Measurements from ENCODE around the gene PRXL2A.
"Not testable (repeated sequence)": the region's sequence is repeated elsewhere in the genome, so short reads cannot be mapped to it uniquely, and the experiment has no call there.

Gene PRXL2A

DNA sequence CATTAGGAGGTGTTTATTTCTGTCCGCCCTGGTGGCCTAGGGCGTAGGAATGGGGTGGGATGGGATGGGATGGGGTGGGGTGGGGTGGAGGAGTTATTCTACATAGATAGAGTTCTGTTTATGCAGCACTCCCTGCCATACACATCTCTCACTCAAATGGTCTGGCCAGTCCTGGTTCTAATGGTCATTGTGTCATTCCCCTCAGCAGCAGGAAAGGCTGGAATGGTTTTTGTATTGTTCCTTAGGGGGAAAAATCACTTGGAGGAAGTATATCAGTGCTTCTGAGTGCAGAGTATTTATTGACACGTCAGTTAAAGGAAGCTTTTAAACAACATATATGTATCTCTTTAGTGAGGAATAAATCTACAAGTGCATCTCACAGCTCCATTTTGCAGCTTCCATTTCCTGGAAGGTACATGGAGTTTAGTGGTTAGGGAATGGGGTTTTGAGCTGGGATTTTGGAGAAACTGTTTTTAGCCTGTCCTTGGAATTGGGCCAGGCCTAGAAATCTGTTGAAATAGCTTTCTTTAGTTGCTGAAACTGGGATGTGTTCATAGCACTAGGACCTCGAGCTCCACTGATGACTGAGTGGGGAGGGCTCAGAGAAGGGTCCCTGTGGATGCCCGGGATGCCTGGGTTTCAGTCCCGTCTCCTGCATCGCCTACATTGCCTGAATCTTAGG, 54.1 kb downstream of the PRXL2A start:
- no peak for DNase-seq (ENCODE audit: low read depth)

DNA sequence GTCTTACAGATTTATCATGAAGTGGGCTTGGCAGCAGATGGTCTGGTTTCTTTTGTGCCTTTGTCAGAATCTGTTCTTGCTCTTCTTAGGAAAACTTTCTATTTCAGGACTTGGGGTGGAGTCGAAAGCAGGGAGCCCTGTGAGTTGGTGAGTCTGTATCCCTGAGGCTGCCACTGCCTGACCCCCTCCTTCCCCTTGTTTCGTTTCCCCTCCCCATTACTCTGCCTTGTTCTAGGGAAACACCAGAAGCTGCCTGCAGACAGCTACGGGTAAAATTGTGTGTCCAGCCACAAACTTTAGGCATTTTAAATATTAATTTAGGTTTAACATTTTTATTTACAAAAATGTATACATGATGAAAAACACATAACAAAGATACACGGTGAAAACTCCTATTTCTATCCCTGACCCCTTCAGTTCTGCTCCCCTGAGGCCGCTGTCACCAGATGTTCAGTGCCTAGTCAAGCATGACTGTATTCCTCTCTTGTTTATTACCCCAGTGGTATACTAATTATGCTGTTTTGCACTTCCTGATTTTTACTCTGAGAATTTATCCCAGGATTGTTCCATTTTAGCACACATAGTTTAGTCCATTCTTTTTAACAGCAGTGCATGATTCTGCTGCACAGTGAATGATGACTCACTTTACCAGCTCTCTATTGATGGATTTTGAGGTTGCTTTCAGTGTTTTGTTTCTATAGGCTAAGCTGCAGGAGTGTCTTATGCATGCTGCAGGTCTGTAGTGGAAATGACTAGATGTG, 54.8 kb downstream of the PRXL2A start:
- no peak for DNase-seq (ENCODE audit: low read depth)

DNA sequence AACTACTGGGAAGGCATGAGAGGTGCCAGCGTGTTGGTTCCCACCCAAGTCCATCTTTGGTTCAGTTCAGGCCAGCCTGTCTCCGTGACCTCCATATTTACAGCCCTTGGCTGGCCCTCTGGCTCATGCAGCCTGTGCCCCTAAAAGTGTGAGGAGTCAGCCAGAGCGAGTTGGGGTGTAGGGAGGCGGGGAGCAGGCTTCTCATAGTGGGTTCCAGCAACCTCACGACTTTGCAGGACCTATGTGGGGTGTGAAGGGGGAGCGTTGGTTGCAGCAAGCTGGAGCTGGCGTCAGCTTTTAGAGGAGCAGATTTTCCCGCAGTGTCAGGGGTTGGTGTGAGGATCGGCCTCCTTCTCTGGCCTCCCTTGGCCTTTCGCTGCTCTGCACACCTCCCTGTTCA, 55.5 kb downstream of the PRXL2A start:
- DNase-seq (ENCODE audit: low read depth) = no peak

GRCh38 chr10:80464557-80465450, 56.5 kb downstream of the PRXL2A start:
- DNase-seq (ENCODE audit: low read depth) = no peak

DNA sequence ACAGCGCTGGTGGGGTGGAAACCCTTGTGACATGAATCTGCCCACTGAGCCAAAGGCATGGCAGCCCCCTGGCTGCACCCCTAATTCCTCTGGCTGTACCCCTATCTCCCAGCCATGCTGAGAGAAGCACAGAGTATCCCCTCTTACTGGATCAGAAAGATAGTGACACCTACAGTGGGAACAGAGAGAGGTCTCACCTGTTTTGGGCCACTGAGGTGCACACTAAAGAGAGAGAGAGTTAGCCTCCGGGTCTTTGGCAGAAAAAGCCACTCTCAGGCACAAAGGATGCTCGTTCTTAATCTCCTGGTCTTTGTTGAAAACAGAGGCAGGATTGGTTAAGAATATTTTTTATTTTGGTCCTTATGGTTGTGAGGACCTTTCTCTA, 57.1 kb downstream of the PRXL2A start:
- no peak for DNase-seq (ENCODE audit: low read depth)

DNA sequence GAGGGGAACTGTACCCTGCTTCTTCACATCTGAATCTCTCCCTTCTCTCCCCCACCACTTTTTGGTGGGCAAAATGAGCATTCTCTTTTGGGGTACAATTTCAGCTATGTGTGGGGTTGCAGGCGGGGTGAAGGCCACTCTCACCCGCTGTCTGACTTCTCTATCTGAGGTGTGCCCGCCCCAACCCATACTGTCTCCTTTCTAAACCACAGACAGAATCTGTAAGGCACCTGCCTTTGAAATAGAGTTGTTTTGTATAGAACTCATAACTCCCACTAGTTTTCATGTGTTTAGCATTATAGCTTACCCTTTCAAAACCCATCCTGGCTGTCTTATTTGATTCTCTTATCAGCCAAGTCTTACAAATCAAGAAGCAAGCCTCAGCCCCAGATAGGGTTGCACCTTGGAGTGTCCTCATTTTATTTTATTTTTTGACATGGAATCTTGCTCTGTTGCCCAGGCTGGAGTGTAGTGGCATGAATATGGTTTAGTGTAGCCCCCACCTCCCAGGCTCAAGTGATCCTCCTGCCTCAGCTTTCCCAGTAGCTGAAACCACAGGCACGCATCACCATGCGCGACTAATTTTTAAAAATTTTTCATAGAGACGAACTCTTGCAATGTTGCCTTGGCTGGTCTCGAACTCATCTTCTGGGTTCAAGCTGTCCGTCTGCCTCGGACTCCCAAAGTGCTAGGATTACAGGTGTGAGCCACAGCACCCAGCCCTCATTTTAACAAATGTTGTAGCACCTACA, 57.7 kb downstream of the PRXL2A start:
- no peak for DNase-seq (ENCODE audit: low read depth)

DNA sequence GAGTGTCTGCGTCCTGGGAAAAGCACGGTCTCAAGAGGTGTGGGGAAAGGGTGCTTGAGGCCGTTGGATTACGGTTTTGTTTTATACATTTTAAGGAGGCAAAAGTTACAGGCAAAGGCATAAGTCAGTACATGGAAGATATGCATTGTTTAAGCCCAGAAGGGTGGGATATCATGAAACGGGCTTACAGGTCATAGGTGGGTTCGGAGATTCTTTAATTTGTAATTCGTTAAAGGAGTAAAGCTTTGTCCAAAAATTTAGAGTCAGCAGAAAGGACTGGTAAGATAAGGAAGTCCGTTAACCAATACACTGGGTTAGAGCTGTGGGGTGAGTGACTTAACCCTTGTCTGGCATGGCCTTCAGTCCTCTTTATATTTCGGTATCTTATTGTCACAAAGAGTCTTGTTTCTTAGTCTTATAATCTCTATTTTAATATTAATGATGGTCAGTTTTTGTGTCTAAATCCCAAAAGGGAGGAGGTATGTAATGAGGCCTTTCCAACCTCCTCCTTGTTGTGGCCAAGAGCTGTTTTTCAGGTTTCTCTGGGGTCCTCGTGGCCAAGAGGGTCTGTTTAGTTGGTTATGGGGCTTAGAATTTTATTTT, 58.5 kb downstream of the PRXL2A start:
- DNase-seq (ENCODE audit: low read depth) = no peak

DNA sequence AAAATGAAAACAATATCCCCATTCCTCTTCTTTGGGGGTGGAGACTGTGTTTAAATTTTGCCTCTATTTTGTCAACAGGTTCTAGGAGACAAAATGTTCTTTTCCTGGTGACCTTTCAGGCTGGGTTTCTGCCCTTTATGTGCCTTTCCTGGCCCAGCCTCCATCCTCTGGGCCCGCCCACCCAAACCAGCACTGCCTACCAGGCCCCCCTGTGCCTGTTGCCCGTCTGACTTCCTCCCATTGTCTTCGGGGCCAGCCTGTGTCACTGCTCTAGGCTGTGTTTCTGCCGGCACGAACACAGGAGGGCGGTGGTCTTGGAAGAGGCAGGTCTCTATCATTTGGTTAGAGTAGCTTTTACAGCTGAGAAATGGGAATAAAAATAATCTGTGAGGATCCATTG, 59.7 kb downstream of the PRXL2A start:
- DNase-seq (ENCODE audit: low read depth) = no peak

DNA sequence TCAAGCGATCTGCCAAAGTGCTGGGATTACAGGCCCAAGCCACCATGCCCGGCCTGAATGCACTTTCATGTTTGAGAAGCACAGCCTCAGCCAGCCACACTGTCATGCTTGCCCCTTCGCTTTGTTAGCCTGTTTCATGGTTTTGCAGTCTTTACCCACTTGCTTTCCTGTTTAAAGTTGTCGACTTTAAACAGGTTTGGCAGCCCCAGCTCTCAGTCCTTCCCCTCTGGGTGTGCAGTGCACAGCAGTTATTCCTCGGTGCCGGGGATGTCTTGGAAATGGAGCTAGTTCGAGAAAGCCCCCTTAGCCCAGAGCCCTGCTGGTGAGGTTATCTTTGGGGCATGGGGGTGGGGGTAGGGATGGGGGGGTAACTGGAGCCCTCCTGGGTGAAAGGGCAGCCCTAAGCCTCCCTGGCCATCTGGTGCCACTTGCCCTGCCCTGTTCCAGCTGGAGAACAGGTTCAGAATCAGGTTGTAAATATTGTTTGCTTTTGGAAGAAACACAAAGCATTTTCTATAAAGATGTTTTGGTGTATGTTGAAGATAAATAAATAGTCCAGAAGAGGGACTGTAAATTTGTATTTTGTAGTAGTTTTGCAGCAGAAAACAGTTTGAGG, 60.6 kb downstream of the PRXL2A start:
- DNase-seq (ENCODE audit: low read depth) = no peak

DNA sequence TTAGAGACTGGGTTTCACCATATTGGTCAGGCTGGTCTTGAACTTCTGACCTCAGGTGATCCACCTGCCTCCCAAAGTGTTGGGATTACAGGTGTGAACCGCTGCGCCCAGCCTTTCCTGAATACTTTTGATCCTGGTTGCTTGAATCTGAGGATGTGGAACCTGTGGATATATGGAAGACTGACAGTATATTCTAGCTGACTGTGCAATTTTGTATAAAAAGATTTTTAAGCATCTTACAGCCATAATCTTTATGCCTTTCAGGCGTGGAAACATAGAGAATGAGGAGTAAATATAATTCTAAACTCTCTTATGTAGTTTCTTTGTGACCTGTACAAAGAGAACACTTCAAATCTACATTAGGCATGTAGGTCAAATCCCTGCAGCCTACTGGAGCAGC, 61.9 kb downstream of the PRXL2A start:
- no peak for DNase-seq (ENCODE audit: low read depth)

DNA sequence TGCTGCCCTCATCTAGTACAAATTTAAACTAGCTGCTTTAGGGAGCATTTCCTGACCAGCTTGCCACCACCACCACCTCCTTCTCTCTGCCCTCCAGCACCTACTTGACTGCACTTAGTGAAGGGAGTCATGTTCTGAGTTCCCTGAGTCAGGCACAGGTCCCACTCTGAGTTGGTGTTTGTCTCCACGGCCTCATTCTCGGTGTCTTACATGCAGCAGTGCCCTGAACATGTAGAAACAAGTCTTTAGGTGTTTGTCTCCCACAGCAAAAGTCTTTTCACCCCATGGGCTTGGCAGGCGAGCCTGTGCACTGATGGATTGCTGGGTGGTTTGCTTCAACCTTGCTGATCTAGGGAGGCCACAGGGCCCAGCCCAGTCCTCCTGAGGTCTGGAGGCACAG, 62.6 kb downstream of the PRXL2A start:
- no peak for DNase-seq (ENCODE audit: low read depth)

- no peak for DNase-seq (ENCODE audit: low read depth)
These were observed 63.4 kb downstream of the PRXL2A start for GRCh38 chr10:80471715-80472233.

DNA sequence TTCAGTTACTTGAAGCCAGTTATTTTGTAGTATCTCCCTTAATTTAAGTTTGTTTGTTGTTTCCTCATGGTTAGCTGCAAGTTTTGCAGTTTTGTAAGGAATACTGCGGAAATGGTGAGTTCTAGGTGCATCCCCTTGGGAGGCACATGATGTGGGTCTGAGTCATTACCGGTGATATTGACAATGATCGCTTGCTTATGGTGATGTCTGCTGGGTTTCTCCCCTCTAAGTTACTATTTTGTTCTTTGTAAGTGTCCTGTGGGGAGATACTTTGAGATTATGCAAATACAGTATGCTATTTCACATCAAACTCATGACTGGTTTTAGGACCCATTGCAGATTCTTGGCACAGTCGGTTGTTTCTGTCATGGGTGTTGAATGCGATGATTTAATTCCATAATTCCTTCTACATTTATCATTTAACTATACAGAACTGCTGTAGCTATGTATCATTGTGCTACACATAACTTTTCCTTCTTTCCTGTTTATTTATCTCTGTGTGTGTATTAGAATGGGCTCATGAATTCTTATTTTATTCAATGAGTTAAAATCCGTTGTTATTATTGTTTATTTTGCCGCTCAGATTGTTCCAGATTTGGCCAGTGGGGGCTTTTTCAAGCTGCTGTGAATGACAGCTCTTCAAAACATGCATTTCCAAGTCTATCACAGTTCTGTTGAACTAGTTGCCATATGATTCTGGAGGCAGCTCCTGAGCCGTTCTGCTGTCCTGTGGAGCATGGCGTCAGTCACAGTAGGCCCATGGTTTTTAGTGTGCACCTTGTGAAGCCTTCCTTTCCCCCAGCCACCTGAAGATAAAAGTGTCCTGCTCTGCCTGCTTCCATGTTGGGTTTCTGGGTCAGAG, 64.1 kb downstream of the PRXL2A start:
- DNase-seq (ENCODE audit: low read depth) = peak; percentile 87

DNA sequence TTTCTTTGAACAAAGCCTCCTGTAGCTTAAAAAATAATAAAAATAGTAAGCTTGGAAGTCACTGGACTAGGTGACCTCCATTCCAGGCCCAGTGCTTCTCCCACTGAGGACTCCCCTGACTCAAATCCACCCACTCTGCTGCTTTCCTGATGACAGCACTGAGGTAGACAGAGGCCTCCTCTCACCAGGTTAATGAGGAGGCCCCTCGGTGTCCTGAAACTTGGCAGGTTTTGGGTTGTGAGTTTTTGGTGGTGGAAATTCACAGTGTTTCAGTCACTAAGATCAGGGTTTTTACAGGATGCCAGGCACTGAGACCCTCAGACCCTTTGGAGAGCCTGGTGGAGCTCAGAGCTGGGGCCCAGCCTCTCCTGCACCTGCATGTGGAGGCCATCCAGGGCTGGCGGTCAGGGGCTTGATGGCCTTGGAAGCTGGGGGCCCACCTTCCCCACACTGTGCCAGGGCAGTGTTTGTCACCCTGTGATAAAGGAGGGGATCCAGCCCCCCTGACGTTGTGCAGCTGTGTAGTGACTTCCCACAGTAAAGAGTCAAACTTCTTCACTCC, 64.8 kb downstream of the PRXL2A start:
- no peak for DNase-seq (ENCODE audit: low read depth)

GRCh38 chr10:80473692-80474596, 65.6 kb downstream of the PRXL2A start:
- DNase-seq (ENCODE audit: low read depth) = no peak

DNA sequence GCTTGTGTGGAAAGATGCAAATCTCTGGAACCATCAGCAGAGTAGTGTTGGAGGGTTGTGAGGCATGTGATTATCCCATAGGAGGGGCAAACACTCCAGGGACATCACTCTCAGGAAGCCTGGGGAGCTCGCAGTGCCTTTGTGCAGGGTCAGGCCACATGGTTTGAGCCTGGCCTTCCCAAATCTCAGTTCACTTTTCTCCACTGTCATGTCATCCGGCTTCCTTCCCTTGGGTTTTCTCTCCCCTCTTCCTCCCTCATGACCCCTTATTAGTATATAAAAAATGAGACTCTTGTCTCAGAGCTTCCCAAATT, 66.2 kb downstream of the PRXL2A start:
- no peak for DNase-seq (ENCODE audit: low read depth)

GRCh38 chr10:80474941-80475340, 66.6 kb downstream of the PRXL2A start:
- DNase-seq (ENCODE audit: low read depth) = no peak

GRCh38 chr10:80475641-80476040, 67.3 kb downstream of the PRXL2A start:
- DNase-seq (ENCODE audit: low read depth) = not testable (repeated sequence)

GRCh38 chr10:80476685-80477084, 68.3 kb downstream of the PRXL2A start:
- DNase-seq (ENCODE audit: low read depth) = no peak

Data from HS-5 (cell line).